GM23248 (cell line): Measurements from ENCODE around the gene OSGIN1. TPM values are rescaled to one million over a fixed set of nuclear protein-coding genes. Genes with fewer than 3 reads are reported as not detected.

Experiments
- DNase-seq: peaks from one replicate; pipeline ENCODE4 v3.0.0-alpha.2; 2015
- H2AFZ ChIP-seq: fragments of 200-600 bp; sonication (generic); 2 replicates; pipeline ENCODE4 v1.6.1; 2016; ENCODE audit warnings: antibody characterized with exemption
- H3F3A ChIP-seq: fragments of 200-600 bp; sonication (generic); 2 replicates; pipeline ENCODE4 v1.6.1; 2016; ENCODE audit warnings: mild to moderate bottlenecking, antibody characterized with exemption, mixed run types; ENCODE audit not compliant: insufficient read depth
- H3K27ac ChIP-seq: fragments of 200-600 bp; sonication (generic); 2 replicates; pipeline ENCODE4 v1.5.1; 2016; ENCODE audit warnings: mild to moderate bottlenecking
- H3K27me3 ChIP-seq: fragments of 200-600 bp; sonication (generic); replicated peaks from 2 replicates; pipeline ENCODE4 v1.6.1; 2016; ENCODE audit warnings: mild to moderate bottlenecking; ENCODE audit not compliant: insufficient read depth
- H3K36me3 ChIP-seq: fragments of 200-600 bp; sonication (generic); 2 replicates; pipeline ENCODE4 v1.6.1; 2016; ENCODE audit warnings: low read depth, mild to moderate bottlenecking
- H3K4me1 ChIP-seq: fragments of 200-600 bp; sonication (generic); 2 replicates; pipeline ENCODE4 v1.6.1; 2016; ENCODE audit warnings: mild to moderate bottlenecking; ENCODE audit not compliant: insufficient read depth
- H3K4me2 ChIP-seq: fragments of 200-600 bp; sonication (generic); one replicate; pipeline ENCODE4 v1.6.1; 2016; ENCODE audit warnings: mild to moderate bottlenecking; ENCODE audit not compliant: unreplicated experiment
- H3K4me3 ChIP-seq: fragments of 200-600 bp; sonication (generic); 2 replicates; pipeline ENCODE4 v1.5.1; 2016; ENCODE audit warnings: mild to moderate bottlenecking
- H3K79me2 ChIP-seq: fragments of 200-600 bp; sonication (generic); 2 replicates; pipeline ENCODE4 v1.6.1; 2016; ENCODE audit warnings: mild to moderate bottlenecking; ENCODE audit not compliant: insufficient read depth
- H3K9ac ChIP-seq: fragments of 200-600 bp; sonication (generic); 2 replicates; pipeline ENCODE4 v1.6.1; 2016; ENCODE audit warnings: mild to moderate bottlenecking
- H3K9me2 ChIP-seq: fragments of 200-600 bp; sonication (generic); 2 replicates; pipeline ENCODE4 v1.6.1; 2016; ENCODE audit warnings: mixed run types, mild to moderate bottlenecking, moderate library complexity; ENCODE audit not compliant: insufficient read depth
- H3K9me3 ChIP-seq: fragments of 200-600 bp; sonication (generic); one replicate; pipeline ENCODE4 v1.6.1; 2017; ENCODE audit warnings: low read depth
- H4K20me1 ChIP-seq: fragments of 200-600 bp; sonication (generic); 2 replicates; pipeline ENCODE4 v1.6.0; 2016; ENCODE audit not compliant: insufficient read depth
- EZH2 ChIP-seq: fragments of 200-600 bp; sonication (generic); IDR thresholded peaks from 2 replicates; pipeline ENCODE4 v1.6.1; 2018; ENCODE audit warnings: antibody characterized with exemption, mild to moderate bottlenecking; ENCODE audit not compliant: insufficient read depth, poor library complexity, severe bottlenecking
- EZH2phosphoT487 ChIP-seq: fragments of 200-600 bp; sonication (generic); IDR thresholded peaks from 2 replicates; pipeline ENCODE4 v1.6.1; 2018; ENCODE audit warnings: antibody characterized with exemption, moderate library complexity, mild to moderate bottlenecking, low read depth; ENCODE audit not compliant: insufficient read depth
- WGBS, 2 experiments: methylation state at CpG; one replicate each; pipeline ENCODE4 v1.1.6; 2015 to 2017; ENCODE audit warnings: low lambda C conversion rate in 2 of 2, low coverage in 1 of 2; ENCODE audit errors: missing lambda C conversion rate in 2 of 2; 5-methylcytosine and 5-hydroxymethylcytosine counted together
- in situ Hi-C: fragments of 300-500 bp; cut with MboI; formaldehyde crosslinking; loops from 2 replicates; pipeline ENCODE4 v1.15.0; 2020
- polyA plus RNA-seq: library from polyadenylated mRNA; unstranded; fragments of >200 nt; fragmentation: Nextera tagmentation; extraction: Ambion mirVana; gene quantifications from 2 replicates; pipeline ENCODE4 v1.2.1, GENCODE V29; 2016
- total RNA-seq: library from RNA; depleted of rRNA; stranded (reverse); fragments of >200 nt; shearing (Covaris generic); gene quantifications from 2 replicates; pipeline ENCODE4 v1.2.3, GENCODE V29; 2014

The OSGIN1 gene
- total and polyA plus RNA-seq, 2 experiments from 2014 or later = 1.1 to 6.3 TPM

DNA sequence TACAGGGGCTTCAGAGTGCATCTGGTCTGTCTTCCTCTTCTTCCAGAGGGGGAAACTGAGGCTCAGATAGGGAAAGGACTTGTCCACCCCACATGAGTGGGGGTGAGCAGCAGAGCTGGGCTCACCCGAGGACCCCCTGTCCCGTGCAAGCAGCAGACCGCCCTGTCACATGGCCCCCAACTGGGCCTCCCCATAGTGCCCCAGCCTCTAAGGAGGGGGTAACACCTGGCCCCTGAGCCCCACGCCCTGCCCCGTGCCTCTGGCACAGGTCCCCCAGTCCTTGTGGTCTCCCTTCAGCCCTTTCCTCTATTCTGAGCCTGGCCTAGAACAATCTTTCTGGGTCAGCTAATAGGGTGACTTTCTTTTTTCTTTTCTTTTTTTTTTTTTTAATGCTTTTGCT is 8.6 kb downstream of the OSGIN1 start:
- H3K4me3 ChIP-seq = no peak overlapping the region
- H3K4me2 ChIP-seq = no peak overlapping the region
- H2AFZ ChIP-seq = no peak overlapping the region
- H3K9me3 ChIP-seq = no peaks in the 10 kb centered on the region
- H3K36me3 ChIP-seq = peaks cover 4% of the 10 kb centered on the region; the same call in 1 of the 2 replicates
- no peaks in the 10 kb centered on the region for H3K79me2 ChIP-seq
- no peak overlapping the region for H3K27ac ChIP-seq
- no peak overlapping the region for H3K9ac ChIP-seq
- 86 to 92% methylated on average over 4 to 5 of the region's 5 CpGs for WGBS, 2 experiments
- no peaks in the 10 kb centered on the region for H4K20me1 ChIP-seq
- in situ Hi-C loops = no loop called here
- no peaks in the 10 kb centered on the region for H3K9me2 ChIP-seq
- DNase-seq = no peak
- TF ChIP-seq EZH2phosphoT487 (no peak), EZH2 (no peak)
- no peaks in the 10 kb centered on the region for H3K4me1 ChIP-seq
- no peaks in the 10 kb centered on the region for H3F3A ChIP-seq
- H3K27me3 ChIP-seq = no peaks in the 10 kb centered on the region

DNA sequence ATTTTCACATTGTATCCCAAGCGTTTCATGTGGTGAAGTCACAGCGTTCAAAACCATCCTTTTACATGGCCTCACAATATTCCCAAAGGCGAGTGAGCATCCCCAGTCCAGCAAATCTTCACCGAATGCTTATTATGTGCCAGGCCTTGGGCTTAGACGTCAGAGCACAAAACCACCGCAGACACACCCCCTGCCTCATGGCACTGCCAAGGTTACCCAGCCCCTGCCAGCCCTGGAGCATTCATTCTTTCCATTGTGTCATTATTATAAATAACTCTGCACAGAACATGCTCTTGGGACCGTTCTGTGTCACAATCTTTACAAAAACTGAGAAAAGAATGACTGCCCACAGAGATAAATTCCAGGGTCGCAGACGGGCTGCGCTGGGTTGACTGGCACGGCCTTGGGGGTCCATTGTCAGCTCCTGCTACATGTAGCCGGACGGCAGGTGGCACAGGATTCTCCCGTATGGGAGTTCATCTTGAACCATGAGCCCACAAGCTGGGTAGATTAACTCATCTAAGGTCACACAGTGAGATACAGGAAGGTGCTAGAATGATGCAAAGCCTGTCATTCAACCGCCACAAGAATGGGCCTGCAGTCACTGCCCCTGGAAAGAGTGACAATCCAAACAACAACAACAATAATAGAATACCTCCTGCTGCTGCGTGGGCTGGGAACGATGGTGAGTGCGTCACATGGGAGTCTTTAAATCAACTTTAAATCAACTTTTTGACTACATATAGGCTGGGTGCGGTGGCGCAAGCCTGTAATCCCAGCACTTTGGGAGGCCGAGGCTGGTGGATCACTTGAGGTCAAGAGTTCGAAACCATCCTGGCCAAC is 10.5 kb downstream of the OSGIN1 start:
- WGBS, 2 experiments = 80 to 83% methylated on average over 22 of the region's 22 CpGs
- DNase-seq = no peak
- H3K9me2 ChIP-seq = no peaks in the 10 kb centered on the region
- TF ChIP-seq EZH2 (no peak), EZH2phosphoT487 (no peak)
- H3K4me2 ChIP-seq = no peak overlapping the region
- H3K79me2 ChIP-seq = no peaks in the 10 kb centered on the region
- no peaks in the 10 kb centered on the region for H3K27me3 ChIP-seq
- no peaks in the 10 kb centered on the region for H3K4me1 ChIP-seq
- H3K9ac ChIP-seq = no peak overlapping the region
- in situ Hi-C loops = no loop called here
- peaks cover 4% of the 10 kb centered on the region; the same call in 1 of the 2 replicates for H3K36me3 ChIP-seq
- H3F3A ChIP-seq = no peaks in the 10 kb centered on the region
- H2AFZ ChIP-seq = no peak overlapping the region
- no peaks in the 10 kb centered on the region for H3K9me3 ChIP-seq
- no peak overlapping the region for H3K27ac ChIP-seq
- no peaks in the 10 kb centered on the region for H4K20me1 ChIP-seq
- H3K4me3 ChIP-seq = no peak overlapping the region

DNA sequence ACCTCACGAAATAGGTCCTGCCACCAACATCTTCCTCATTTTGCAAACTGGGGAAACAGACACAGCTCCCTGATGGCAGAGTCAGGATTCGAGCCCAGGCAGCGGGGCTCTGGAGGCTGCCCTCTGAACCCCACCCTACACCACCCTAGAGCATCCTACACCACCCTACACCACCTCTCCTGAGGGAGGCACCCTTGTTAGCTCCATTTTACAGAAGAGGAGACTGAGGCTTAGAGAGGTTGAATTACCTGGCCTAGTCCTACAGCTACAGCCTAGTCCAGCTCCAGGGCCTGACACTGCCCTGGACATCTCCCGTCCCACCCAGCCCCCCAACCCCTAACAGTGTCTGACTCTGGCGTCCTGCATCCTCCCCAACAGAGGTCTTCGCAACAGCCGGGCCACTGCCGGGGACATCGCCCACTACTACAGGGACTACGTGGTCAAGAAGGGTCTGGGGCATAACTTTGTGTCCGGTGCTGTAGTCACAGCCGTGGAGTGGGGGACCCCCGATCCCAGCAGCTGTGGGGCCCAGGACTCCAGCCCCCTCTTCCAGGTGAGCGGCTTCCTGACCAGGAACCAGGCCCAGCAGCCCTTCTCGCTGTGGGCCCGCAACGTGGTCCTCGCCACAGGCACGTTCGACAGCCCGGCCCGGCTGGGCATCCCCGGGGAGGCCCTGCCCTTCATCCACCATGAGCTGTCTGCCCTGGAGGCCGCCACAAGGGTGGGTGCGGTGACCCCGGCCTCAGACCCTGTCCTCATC is 11.8 kb downstream of the OSGIN1 start:
- H3K36me3 ChIP-seq = peaks cover 4% of the 10 kb centered on the region; the same call in 1 of the 2 replicates
- H3K4me1 ChIP-seq = no peaks in the 10 kb centered on the region
- WGBS, 2 experiments = 92 to 97% methylated on average over 26 of the region's 26 CpGs
- H4K20me1 ChIP-seq = no peaks in the 10 kb centered on the region
- TF ChIP-seq EZH2 (no peak), EZH2phosphoT487 (no peak)
- no peak overlapping the region for H3K4me2 ChIP-seq
- no peaks in the 10 kb centered on the region for H3K79me2 ChIP-seq
- H3F3A ChIP-seq = no peaks in the 10 kb centered on the region
- no peaks in the 10 kb centered on the region; the same call in 1 of the 2 replicates for H3K27me3 ChIP-seq
- H3K9me2 ChIP-seq = no peaks in the 10 kb centered on the region
- H3K27ac ChIP-seq = no peak overlapping the region
- DNase-seq = no peak
- no peak overlapping the region for H2AFZ ChIP-seq
- no peak overlapping the region for H3K9ac ChIP-seq
- no peak overlapping the region for H3K4me3 ChIP-seq
- in situ Hi-C loops = loop anchor here (5.0 kb wide), 1 partner anchor 82 kb away; no protein-coding TSS in a partner anchor
- no peaks in the 10 kb centered on the region for H3K9me3 ChIP-seq

DNA sequence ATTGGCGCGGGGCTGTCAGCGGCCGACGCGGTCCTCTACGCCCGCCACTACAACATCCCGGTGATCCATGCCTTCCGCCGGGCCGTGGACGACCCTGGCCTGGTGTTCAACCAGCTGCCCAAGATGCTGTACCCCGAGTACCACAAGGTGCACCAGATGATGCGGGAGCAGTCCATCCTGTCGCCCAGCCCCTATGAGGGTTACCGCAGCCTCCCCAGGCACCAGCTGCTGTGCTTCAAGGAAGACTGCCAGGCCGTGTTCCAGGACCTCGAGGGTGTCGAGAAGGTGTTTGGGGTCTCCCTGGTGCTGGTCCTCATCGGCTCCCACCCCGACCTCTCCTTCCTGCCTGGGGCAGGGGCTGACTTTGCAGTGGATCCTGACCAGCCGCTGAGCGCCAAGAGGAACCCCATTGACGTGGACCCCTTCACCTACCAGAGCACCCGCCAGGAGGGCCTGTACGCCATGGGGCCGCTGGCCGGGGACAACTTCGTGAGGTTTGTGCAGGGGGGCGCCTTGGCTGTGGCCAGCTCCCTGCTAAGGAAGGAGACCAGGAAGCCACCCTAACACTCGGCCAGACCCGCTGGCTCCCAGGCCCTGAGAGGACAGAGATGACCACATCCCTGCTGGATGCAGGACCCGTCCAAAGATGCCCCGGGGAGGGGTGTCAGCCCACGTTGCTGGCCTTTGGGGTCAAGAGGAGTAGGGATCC is 12.6 kb downstream of the OSGIN1 start:
- Histone ChIP-seq H2AFZ (no peak overlapping the region), H3K4me1 (no peaks in the 10 kb centered on the region), H4K20me1 (no peaks in the 10 kb centered on the region), H3K27ac (no peak overlapping the region), H3K4me3 (no peak overlapping the region), H3K27me3 (no peaks in the 10 kb centered on the region; the same call in 1 of the 2 replicates), H3F3A (no peaks in the 10 kb centered on the region), H3K9ac (no peak overlapping the region), H3K9me2 (no peaks in the 10 kb centered on the region), H3K79me2 (no peaks in the 10 kb centered on the region), H3K36me3 (no peaks in the 10 kb centered on the region; the same call in 1 of the 2 replicates), H3K9me3 (no peaks in the 10 kb centered on the region), H3K4me2 (no peak overlapping the region)
- TF ChIP-seq EZH2phosphoT487 = no peak
- TF ChIP-seq EZH2 = no peak
- in situ Hi-C loops = loop anchor here (5.0 kb wide), 1 partner anchor 82 kb away; no protein-coding TSS in a partner anchor
- no peak for DNase-seq
- WGBS, 2 experiments = 94 to 95% methylated on average over 34 to 36 of the region's 36 CpGs
